COLO668 (cell line): ENCODE results near the gene ANAPC2.

Experiments
- DNase-seq: peaks from one replicate; lab custom pipeline; 2025; ENCODE audit not compliant: unreplicated experiment; lab: John Stamatoyannopoulos, UW

The ANAPC2 gene

DNA sequence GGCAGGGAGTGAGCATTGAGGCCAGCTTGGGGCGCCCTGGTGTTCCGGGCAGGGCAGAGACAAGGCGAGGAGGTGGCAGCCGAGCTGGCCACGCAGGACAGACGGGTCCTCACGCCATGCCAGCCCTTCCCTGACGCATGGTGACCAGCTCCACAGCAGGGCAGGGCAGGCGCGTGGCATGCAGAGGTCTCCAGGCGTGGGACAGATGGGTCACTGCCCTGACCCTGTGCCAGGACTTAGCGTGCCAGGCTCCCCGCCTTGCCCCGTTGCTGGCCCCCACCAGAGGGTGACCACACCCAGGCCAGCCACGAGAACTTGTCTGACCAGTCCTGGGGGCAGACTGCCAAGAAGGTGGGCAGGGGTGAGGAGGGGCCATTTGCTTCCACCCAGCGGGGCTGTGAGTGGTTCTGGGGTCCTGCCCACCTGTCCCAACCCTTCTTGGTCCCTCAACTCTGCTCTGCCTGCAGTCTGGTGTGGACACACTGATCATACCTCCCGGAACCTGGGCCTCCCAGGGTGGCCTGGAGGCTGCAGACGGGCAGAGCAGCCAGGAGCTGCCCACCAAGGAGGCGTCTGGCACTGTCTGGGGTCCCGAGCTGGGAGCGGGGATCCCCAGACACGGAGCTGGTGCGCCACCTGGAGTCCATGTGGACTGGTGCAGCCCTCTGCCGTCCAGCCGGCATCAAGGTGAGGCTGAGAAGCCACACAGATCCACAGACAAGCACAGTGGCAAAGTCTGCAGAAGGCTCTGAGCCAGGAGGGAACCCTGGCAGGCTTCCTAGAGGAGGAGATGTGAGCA, 38.9 kb upstream of the ANAPC2 start, which contains the start of gene RNF224:
Gene RNF224, plus strand, starts transcription at position 449 of the 799 bp plus-strand sequence. CDS start 834 bp downstream, outside the sequence.
- DNase-seq = peak; percentile 79

GRCh38 chr9:137226338-137227053, 38.1 kb upstream of the ANAPC2 start:
- no peak for DNase-seq

DNA sequence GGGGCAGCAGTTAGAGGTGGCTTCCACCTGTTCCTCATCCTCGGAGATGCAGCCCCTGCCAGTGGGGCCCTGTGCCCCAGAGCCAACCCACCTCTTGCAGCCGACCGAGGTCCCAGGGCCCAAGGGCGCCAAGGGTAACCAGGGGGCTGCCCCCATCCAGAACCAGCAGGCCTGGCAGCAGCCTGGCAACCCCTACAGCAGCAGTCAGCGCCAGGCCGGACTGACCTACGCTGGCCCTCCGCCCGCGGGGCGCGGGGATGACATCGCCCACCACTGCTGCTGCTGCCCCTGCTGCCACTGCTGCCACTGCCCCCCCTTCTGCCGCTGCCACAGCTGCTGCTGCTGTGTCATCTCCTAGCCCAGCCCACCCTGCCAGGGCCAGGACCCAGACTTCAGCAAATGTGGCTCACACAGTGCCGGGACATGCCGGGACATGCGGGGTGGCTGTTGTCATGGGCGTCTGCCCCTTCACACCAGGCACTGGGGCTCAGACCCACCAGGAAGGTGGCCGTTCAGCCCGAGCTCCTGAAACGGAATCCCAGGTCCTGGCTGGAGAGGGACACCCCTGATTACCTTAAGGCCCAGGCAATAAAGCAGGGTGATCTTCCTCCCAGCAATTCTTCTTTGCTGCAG, 37.5 kb upstream of the ANAPC2 start:
- DNase-seq = no peak

- DNase-seq = no peak
Observed at GRCh38 chr9:137224830-137225694, 36.7 kb upstream of the ANAPC2 start, which contains the start of gene CYSRT1. Gene CYSRT1 (plus strand): TSS chr9:137225174. CDS start chr9:137225622, 448 bp downstream.

DNA sequence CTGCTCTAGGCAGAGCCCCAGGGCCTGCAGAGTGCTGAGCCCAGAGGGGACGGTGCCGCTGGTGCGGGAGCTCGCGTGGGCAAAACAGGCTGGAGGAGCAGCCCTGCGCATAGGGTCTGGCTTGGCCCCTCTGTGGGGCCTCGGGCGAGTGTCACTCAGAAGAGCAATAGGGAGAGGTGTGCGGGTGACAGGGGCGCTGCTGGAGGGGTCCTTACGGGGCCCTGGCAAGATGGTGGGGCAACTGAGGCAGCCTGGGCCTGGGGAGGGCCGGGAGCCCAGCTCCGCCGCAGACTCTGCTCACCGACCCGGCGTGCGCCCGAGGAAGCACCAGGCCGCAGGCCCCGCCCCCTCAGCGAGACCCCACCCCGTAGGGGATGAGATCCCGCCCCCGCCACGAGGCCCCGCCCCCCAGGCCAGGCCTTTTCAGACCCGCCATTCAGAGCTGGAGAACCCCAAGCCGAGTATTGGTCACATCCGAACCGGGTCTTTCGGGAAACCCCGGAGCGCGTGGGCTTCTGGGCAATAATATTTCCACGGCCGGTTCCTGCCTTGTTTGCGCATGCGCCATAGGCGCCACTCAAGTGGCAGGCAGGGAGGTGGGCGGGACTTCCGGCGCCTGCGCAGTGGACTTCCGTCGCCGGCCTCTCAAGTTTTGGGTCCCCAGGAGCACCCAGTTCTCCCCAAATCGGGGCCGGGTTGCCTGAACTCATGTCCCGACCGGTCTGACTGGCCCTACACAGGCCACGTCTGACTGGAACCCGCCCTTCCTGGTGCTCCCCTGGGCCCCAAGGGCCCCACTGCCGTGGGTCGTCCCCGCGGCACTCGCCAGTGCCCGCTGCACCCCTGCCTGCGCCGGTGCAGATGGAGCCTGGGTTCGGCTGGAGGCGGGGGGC, 35.0 kb upstream of the ANAPC2 start:
- DNase-seq = peak; percentile 96

- DNase-seq = peak; percentile 50
Observed at GRCh38 chr9:137222190-137223077, 34.1 kb upstream of the ANAPC2 start, which contains the start of gene RNF208. Gene RNF208 (minus strand): TSS chr9:137222240. CDS start chr9:137221212, 1,028 bp downstream.

- DNase-seq = peak; percentile 37
Observed at GRCh38 chr9:137221506-137222111, 33.2 kb upstream of the ANAPC2 start.

DNA sequence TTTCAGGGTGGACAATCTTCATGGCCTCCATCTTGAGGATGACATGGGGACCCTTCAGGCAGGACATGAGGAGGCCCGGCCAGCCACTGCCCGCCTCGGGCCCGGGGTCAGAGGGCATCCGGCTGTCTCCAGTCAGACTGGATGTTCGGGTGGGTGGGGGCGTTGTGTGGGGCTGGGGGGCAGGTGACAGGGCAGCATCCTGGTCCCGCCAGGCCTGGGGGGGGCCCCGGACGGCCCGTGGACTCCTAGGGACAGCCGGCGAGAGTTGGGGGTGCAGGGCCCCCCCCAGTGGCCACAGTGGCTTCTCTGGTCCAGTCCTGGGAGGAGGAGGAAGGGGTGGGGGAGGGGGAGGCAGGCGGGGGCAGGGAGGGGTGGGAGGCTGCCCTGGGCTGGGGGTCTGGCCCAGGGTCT, 32.7 kb upstream of the ANAPC2 start:
- DNase-seq = no peak

DNA sequence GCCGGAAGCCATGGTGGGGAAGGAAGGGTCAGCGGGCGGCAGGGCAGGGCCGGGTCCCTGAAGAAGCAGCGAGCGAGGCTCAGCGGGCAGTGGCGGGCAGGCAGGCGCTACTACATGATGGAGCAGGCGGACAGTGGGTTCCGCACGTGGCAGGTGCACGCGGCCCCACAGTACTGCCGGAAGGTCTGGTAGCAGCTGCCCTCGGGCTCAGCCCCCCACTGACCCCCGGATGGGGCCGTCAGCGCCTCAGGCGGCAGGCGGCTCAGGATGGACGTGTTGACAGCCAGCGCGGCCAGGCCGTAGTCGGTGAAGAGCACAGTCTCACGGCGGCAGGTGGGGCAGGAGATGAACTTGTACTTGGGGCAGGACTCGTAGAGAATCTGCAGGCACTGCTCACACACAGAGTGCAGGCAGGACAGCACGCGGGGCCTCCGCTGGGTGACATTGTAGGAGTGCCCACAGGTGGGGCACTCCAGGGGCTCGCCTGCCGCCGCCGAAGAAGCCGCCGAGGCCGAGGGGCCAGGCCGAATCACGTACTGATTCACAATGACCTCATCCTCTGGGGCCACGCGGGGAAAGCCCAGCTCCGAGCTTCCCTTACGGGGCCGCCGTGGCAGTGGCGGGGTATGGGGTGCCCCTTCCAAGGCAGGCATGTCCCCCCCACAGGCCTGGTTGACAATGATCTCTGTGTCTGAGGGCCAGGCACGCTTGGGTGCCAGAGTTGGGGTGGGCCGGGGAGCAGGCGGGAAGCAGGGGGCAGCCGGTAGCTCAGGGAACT, 32.1 kb upstream of the ANAPC2 start:
- peak; percentile 41 for DNase-seq

DNA sequence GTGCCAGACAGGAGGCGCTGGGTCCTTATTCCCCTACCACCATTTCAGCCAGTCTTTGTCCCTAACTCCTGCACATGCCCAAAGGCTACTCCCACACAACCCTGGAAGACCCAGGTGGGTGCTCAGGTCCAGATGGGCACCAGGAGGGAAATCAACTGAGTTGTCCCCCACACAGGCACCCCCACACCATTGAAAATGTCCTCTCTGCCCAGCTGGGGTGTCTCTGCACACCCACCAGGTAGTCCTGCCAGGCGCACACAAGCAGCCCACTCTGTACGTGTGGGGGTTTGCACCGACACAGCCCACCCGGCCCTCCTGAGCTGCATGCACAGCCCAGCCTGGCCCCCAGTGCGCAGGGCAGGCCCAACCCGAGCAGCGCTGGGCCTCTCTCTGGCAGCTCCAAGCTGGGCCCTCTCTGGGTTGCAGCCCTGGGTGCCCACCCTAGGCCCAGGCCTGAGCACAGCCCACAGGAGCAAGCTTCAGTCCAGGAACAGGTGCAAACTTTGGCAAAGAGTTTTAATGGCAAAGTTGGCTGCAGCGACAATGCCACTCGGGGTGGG, 31.5 kb upstream of the ANAPC2 start:
- no peak for DNase-seq

GRCh38 chr9:137218754-137219271, 30.5 kb upstream of the ANAPC2 start:
- peak; percentile 64 for DNase-seq

GRCh38 chr9:137218212-137218753, 29.9 kb upstream of the ANAPC2 start:
- no peak for DNase-seq

DNA sequence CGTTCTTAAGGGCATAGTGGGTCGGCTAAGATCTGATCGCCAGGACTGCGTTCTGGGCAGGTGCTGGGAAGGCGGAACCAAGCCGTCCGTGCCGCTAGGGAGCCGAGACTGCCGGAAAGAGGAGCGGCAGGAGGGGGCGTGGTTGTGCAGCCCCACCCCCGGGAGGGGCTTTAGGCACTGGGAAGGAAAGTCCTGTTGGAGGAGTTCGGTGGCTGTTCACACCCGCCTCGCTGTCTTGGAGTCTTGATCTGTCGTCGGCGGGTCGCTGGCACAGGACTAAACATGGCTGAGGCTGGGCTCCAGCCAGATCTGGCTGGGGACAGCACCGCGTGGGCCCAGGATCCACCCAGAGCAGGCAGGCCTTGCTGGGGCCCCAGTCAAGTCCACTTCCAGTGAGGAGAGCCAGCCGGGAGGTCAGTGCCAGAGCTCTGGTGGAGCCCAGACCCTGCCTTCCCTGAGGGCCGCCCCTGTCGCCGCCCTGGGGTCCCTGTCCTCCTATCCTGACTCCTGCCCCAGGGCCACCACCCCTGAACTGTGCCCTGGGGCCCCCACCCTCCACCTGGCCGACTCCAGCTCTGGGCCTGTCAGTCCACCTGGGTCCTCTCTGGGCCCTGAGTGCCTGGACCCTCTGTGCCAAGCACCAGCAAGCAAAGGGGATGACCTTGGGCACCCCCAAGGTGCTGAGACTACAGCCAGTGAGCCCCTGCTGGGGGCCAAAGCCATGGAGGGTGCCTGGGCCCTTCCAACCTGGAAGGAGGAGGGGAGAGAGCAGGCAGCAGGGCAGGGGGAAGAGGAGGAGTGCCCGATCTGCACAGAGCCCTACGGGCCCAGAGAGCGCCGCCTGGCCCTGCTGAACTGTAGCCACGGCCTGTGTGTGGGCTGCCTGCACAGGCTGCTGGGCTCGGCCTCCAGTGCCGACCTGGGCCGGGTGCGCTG, 29.2 kb upstream of the ANAPC2 start:
- peak; percentile 58 for DNase-seq

DNA sequence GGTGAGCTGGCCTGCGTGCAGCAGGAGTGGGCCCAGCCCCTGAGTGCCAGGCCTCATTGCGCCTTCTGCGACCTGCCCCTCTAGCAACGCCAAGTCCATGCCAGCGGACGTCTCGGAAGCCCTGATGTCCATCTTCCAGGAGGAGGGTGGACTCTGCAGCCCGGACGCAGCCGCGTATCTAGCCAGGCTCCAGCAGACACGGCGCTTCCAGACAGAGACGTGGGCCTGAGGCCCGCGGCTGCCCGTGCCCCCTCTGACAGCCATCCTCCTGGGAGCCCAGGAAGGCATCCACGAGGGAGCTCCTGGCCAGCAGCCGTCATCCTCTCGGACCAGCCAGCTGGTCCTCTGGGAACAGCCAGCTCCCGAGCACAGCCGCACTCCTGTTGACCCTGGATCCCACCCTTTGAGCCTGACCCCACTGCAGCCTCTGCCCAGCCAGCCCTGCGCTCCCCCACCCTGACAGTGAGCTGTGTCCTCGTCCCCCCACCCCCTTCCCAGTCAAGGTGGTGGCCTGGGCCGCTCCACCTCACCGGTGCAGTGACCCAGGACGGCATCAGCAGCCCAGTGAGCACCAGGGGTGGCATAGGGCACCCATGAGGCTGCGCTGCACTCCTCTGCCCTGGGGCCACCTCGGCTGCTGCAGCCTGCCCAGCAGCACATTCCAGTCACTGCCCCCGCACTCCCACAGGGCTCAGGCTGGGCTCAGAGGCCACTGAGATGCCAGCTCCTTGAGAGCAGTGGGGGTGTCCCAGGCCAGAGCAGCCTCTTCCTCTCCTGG, 28.0 kb upstream of the ANAPC2 start:
- no peak for DNase-seq
